Measurements from ENCODE around the gene SHROOM1. TPM values are rescaled to one million over a fixed set of nuclear protein-coding genes. Genes with fewer than 3 reads are reported as not detected.

SHROOM1 gene
- total and polyA plus RNA-seq, 3 experiments from 2014 or later: 1.6 to 2.0 TPM; not detected in 1

DNA sequence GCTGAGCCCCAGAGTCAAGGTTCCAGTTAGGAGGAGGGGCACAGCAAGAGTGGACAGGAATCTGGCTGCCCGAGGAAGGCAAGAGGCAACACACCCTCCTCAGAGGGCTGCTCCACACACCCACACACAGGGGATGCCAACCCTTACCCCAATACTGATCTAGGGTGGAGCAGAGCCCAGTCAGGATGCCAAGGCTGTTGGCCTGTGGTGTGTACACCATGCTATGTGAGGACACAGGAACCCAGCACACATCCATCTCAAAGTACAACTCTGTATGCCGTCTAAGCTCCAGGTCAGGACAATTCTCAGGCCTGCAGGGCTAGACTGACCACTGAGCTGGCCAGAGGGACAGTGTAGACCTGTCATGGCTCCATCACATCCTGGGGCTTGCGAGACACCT, 56.0 kb downstream of the SHROOM1 start:
- Histone ChIP-seq H3K27me3 (ENCODE audit: insufficient read depth, low read length, poor library complexity, severe bottlenecking) (no peaks in the 10 kb centered on the region), H3K4me1 (ENCODE audit: insufficient read depth, low read length) (peaks cover 15% of the 10 kb centered on the region), H3K27ac (ENCODE audit: low read depth, low read length) (peak overlapping the region; percentile 17), H3K9me3 (ENCODE audit: low read length) (no peaks in the 10 kb centered on the region), H3K4me3 (ENCODE audit: low read length) (no peak overlapping the region), H3K36me3 (ENCODE audit: insufficient read depth, low read length) (no peaks in the 10 kb centered on the region)
- Mint-ChIP-seq H3K4me1 (peaks cover 15 to 35% (median 20%) of the 10 kb centered on the region in 3 donors), H3K9me3 (no peaks in the 10 kb centered on the region), H3K4me3 (peak overlapping the region in 1 of 7 donors; percentile 67), H3K27me3 (no peaks in the 10 kb centered on the region), H3K36me3 (no peaks in the 10 kb centered on the region), H3K27ac (no peak overlapping the region)
- ChIA-PET CTCF (interaction anchor here (1.5 kb wide), 1 partner anchor 46 kb away, joined by 3 read pairs; no protein-coding TSS in a partner anchor), POLR2A (no interaction called here)
- no peak for DNase-seq

DNA sequence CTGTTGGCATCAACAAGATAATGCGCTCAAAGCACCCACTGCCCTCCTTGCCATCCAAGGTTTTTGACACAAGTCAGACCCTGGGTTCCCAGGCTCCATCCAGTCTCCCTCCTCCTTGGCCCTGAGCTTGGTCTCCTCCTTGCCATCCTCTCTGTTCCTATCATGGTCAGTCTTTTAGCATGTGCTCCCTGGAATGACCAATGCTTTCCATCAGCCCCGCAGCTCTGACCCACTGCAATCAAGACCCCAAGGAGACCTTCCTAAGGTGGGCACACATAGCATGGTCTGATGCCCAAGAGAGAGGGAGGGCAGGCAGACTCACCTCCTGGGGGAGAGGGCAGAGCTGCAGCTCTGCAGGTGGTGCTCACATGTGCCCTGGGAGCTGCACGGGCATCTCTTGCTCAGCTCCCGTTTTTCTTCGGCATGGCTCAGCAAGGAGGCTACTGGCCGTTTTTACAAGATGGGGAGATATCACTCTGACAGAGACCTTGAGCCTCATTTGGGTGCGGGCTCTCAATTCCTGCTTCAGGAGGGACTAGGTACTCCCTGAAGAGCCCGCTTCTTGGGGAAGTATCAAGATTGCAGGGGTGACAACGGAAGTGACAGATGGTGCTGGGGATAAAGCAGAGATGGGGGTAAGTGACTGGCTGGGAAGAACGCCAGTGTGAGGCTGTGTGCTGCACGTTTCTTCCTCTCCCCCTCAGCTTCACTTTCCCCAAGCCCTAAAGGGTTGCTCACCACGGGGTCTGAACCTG, 56.7 kb downstream of the SHROOM1 start:
- Mint-ChIP-seq H3K36me3 (no peaks in the 10 kb centered on the region), H3K9me3 (no peaks in the 10 kb centered on the region), H3K27ac (peak overlapping the region in 2 of 8 donors; percentile 43 to 75), H3K4me1 (peaks cover 15 to 32% (median 20%) of the 10 kb centered on the region in 3 donors), H3K4me3 (peak overlapping the region in 3 of 7 donors; percentile 9 to 27 (median 17)), H3K27me3 (no peaks in the 10 kb centered on the region)
- ChIA-PET POLR2A (no interaction called here), CTCF (interaction anchor here (1.0 to 1.5 kb wide), 2 partner anchors 26 to 46 kb away, joined by 3 read pairs; partner anchors contain the start of gene CCNI2)
- no peaks in the 10 kb centered on the region for H3K9me3 ChIP-seq (ENCODE audit: low read length)
- H3K27ac ChIP-seq (ENCODE audit: low read depth, low read length): peak overlapping the region; percentile 6
- H3K36me3 ChIP-seq (ENCODE audit: insufficient read depth, low read length): no peaks in the 10 kb centered on the region
- no peak overlapping the region for H3K4me3 ChIP-seq (ENCODE audit: low read length)
- DNase-seq: peak in 1 of 5 donors; percentile 16
- no peaks in the 10 kb centered on the region for H3K27me3 ChIP-seq (ENCODE audit: insufficient read depth, low read length, poor library complexity, severe bottlenecking)
- H3K4me1 ChIP-seq (ENCODE audit: insufficient read depth, low read length): peaks cover 15% of the 10 kb centered on the region

DNA sequence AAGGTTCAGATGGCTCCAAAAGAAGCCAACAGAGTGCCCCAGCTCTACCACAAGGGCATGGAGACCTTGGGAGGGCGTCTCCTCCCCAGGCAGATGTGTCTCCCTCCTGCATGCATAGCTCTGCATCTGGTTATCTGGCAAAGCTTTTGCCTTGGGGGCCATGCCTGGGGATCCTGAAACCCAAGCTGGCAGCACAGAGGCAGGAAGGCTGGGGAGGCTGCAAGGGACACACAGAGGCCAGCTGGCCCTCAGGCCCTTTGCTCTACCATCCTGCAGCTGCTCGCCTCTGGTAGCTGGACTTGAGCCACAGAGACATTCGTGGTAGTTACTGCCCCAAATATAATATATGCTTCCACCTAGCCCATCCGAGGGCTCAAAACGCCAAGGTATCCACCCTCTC, 57.3 kb downstream of the SHROOM1 start:
- Histone ChIP-seq H3K27ac (ENCODE audit: low read depth, low read length) (no peak overlapping the region), H3K36me3 (ENCODE audit: insufficient read depth, low read length) (no peaks in the 10 kb centered on the region), H3K27me3 (ENCODE audit: insufficient read depth, low read length, poor library complexity, severe bottlenecking) (no peaks in the 10 kb centered on the region), H3K9me3 (ENCODE audit: low read length) (no peaks in the 10 kb centered on the region), H3K4me3 (ENCODE audit: low read length) (no peak overlapping the region), H3K4me1 (ENCODE audit: insufficient read depth, low read length) (peaks cover 13% of the 10 kb centered on the region)
- Mint-ChIP-seq H3K27ac (peak overlapping the region in 1 of 8 donors; percentile 43), H3K36me3 (no peaks in the 10 kb centered on the region), H3K4me3 (no peak overlapping the region), H3K27me3 (no peaks in the 10 kb centered on the region), H3K4me1 (peaks cover 11 to 28% (median 16%) of the 10 kb centered on the region in 3 donors), H3K9me3 (no peaks in the 10 kb centered on the region)
- ChIA-PET CTCF (interaction anchor here (1.0 kb wide), 1 partner anchor 26 kb away, joined by 3 read pairs; the partner anchor contains the start of gene CCNI2), POLR2A (no interaction called here)
- peak in 1 of 5 donors; percentile 38 for DNase-seq

DNA sequence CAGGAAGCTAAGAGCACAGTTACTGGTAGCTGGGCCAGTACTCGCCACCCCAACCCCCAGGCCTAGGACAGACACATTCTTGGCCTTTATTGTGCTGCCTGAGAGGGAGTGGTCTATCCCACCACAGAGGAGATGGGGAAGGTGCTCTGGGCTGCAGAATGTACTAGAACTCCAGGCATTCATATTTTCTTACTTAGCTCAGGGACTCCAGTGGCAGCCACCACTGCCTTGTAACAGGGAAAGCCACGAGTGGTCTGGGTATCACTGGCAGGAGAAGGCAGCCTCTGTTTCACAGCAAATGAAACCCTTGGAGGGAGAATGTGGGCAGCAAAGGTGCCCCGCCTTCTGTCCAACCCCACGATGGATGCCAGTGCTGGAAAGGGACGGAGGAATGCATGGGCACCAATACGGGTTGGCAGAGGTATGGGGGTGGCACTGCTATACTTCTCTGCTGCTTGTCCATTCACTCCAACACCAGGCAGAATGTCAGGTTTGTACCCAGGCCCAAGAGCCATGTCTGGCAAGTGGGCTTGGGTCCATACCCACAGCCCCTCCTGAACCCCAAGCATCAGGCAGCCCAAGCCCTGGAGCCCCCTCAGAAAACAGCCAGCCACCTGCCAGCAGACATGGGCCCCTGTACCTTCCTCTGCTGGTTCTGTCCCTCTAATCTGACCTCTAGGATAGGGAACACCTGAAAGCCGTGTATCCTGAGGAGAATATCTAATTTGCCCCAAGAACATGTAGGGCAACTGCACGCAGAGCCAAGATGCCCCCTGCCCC, 58.0 kb downstream of the SHROOM1 start:
- ChIA-PET POLR2A (no interaction called here), CTCF (no interaction called here)
- H3K27me3 ChIP-seq (ENCODE audit: insufficient read depth, low read length, poor library complexity, severe bottlenecking): no peaks in the 10 kb centered on the region
- Mint-ChIP-seq H3K27me3 (no peaks in the 10 kb centered on the region), H3K36me3 (no peaks in the 10 kb centered on the region), H3K9me3 (no peaks in the 10 kb centered on the region), H3K27ac (peak overlapping the region in 2 of 8 donors; percentile 14 to 22), H3K4me3 (peak overlapping the region in 1 of 7 donors; percentile 13), H3K4me1 (peaks cover 7 to 23% (median 11%) of the 10 kb centered on the region in 3 donors)
- H3K27ac ChIP-seq (ENCODE audit: low read depth, low read length): no peak overlapping the region
- no peaks in the 10 kb centered on the region for H3K36me3 ChIP-seq (ENCODE audit: insufficient read depth, low read length)
- H3K4me1 ChIP-seq (ENCODE audit: insufficient read depth, low read length): peaks cover 7% of the 10 kb centered on the region
- no peaks in the 10 kb centered on the region for H3K9me3 ChIP-seq (ENCODE audit: low read length)
- H3K4me3 ChIP-seq (ENCODE audit: low read length): no peak overlapping the region
- DNase-seq: peak in 1 of 5 donors; percentile 33

Other genes with a start within 250 kb of the SHROOM1 start
- gene IL13, start 172.5 kb downstream of the SHROOM1 start, total RNA-seq: 10 to 100 TPM; 65.3 to 69.0 TPM
- gene IL13, start 172.5 kb downstream of the SHROOM1 start, polyA plus RNA-seq: not detected
- gene IL4, start 156.7 kb downstream of the SHROOM1 start, total RNA-seq: 1 to 10 TPM; 6.4 to 6.8 TPM
- not detected for gene IL4, start 156.7 kb downstream of the SHROOM1 start, polyA plus RNA-seq
- gene KIF3A, start 93.1 kb downstream of the SHROOM1 start, total RNA-seq: 10 to 100 TPM; 21.1 to 23.3 TPM
- gene KIF3A, start 93.1 kb downstream of the SHROOM1 start, polyA plus RNA-seq: 15.9 TPM
- 1 to 10 TPM; 8.8 to 9.1 TPM for gene CCNI2, start 83.2 kb downstream of the SHROOM1 start, total RNA-seq
- gene CCNI2, start 83.2 kb downstream of the SHROOM1 start, polyA plus RNA-seq: 3.4 TPM
- 10 to 100 TPM; 34.5 to 38.1 TPM for gene SEPTIN8, start 53.4 kb downstream of the SHROOM1 start, total RNA-seq
- gene SEPTIN8, start 53.4 kb downstream of the SHROOM1 start, polyA plus RNA-seq: 2.8 TPM
- under 1 TPM in 1 of 2 experiments, not detected in 1; 0.07 TPM for gene SOWAHA, start 17.3 kb downstream of the SHROOM1 start, total RNA-seq
- not detected for gene SOWAHA, start 17.3 kb downstream of the SHROOM1 start, polyA plus RNA-seq
- gene GDF9, start 35.8 kb upstream of the SHROOM1 start, total RNA-seq: under 1 TPM; 0.29 to 0.68 TPM
- gene GDF9, start 35.8 kb upstream of the SHROOM1 start, polyA plus RNA-seq: not detected
- gene UQCRQ, start 36.0 kb upstream of the SHROOM1 start, total RNA-seq: 100 to 1,000 TPM; 595 to 615 TPM
- 663 TPM for gene UQCRQ, start 36.0 kb upstream of the SHROOM1 start, polyA plus RNA-seq
- 1 to 10 TPM; 2.7 to 3.6 TPM for gene LEAP2, start 43.0 kb upstream of the SHROOM1 start, total RNA-seq
- gene LEAP2, start 43.0 kb upstream of the SHROOM1 start, polyA plus RNA-seq: 0.93 TPM
- 10 to 100 TPM; 26.3 to 28.8 TPM for gene AFF4, start 133.0 kb upstream of the SHROOM1 start, total RNA-seq
- gene AFF4, start 133.0 kb upstream of the SHROOM1 start, polyA plus RNA-seq: 17.5 TPM
- gene ZCCHC10, start 195.9 kb upstream of the SHROOM1 start, total RNA-seq: 10 to 100 TPM; 31.8 to 35.0 TPM
- 40.0 TPM for gene ZCCHC10, start 195.9 kb upstream of the SHROOM1 start, polyA plus RNA-seq
- 100 to 1,000 TPM; 236 to 244 TPM for gene HSPA4, start 221.4 kb upstream of the SHROOM1 start, total RNA-seq
- gene HSPA4, start 221.4 kb upstream of the SHROOM1 start, polyA plus RNA-seq: 39.8 TPM